Renal pelvis (tissue), 4 donors: ENCODE measurements around the gene PI4K2A. TPM values are rescaled to one million over a fixed set of nuclear protein-coding genes. Genes with fewer than 3 reads are reported as not detected.
A peak's percentile ranks its signal among the peaks of the same experiment; 100 is the strongest.
"Not testable (repeated sequence)": the region's sequence is repeated elsewhere in the genome, so short reads cannot be mapped to it uniquely, and the experiment has no call there.

Source experiments
- DNase-seq: peaks from one replicate; pipeline ENCODE4 v3.0.0-alpha.2; 2013
- polyA plus RNA-seq, 3 donors: library from polyadenylated mRNA; unstranded; fragments of 120-200 nt; gene quantifications; one replicate each; pipeline ENCODE4 v1.2.1, GENCODE V29; 2013; ENCODE audit not compliant: insufficient read length in 3 of 3

PI4K2A gene
- polyA plus RNA-seq, 3 donors: 18.8 to 20.7 (median 20.5) TPM

- DNase-seq: not testable (repeated sequence)
Measured at GRCh38 chr10:97698072-97698655, 57.7 kb downstream of the PI4K2A start.

DNA sequence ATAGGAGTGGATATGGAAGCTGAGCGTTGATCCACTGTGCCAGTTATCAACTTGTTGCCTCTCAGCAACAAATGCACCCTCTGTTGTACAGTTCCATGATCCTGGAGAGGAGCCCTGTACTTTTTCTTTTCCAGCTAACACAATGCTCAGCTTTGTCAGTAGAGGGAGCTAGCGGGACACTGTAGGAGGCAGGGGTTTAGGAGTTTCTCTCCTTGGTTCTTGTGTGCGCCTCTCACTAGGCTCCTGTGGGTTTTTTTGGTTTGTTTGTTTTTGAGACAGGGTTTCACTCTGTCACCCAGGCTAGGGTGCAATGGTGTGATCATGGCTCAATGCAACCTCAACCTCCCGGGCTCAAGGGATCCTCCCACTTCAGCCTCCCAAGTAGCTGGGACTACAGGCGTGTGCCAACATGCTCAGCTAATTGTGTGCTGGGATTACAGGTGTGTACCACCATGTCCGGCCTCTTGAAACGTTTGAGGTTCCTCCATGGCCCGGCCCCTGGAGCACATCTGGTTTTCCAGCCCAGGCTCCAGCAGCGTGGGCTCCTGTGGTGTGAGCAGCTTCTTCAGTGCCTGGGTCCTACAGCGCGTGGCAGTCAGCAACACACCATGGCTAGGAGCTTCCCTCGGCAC lies 61.1 kb downstream of the PI4K2A start:
- DNase-seq: peak; percentile 65

- no peak for DNase-seq
Measured at GRCh38 chr10:97703398-97704067, 63.1 kb downstream of the PI4K2A start.

- no peak for DNase-seq
Measured at GRCh38 chr10:97704341-97704740, 63.9 kb downstream of the PI4K2A start.

- no peak for DNase-seq
Measured at GRCh38 chr10:97705006-97705670, 64.7 kb downstream of the PI4K2A start.

DNA sequence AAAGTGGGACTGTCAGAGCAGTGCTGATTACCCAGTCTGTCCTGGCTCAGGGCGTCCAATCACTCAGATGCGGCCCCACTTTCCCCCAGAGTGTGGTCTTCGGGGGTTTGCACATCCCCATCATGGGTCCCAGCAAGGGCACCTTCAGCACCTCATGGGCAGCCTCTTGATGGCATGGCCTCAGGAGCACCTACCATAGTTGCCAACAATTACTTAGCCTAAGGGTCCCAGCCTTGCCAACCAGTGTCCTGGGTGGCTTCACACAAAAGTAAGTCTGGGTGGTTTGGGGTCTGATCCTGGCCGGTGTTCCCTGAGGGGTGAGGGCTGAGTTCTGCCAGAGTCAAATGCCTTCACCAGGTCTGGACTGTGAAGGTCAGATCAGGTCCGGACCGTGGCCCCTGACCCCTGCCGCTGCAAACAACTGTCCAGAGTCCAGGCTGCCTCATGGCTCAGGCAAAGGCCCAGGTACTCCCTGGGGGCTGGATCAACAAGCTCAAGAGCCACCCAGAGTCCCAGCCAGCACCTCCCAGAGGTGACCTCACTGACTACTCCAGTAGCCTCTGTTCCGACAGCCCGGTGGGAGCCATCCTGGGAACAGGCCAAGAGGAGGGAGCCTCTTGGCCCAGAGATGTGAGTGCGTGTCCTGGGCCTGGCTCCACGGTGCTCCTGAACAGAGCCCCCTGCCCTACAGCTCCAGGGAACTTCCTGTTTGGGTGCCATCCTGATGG lies 66.8 kb downstream of the PI4K2A start:
- DNase-seq: no peak

GRCh38 chr10:97708167-97708566 lies 67.7 kb downstream of the PI4K2A start:
- no peak for DNase-seq

DNA sequence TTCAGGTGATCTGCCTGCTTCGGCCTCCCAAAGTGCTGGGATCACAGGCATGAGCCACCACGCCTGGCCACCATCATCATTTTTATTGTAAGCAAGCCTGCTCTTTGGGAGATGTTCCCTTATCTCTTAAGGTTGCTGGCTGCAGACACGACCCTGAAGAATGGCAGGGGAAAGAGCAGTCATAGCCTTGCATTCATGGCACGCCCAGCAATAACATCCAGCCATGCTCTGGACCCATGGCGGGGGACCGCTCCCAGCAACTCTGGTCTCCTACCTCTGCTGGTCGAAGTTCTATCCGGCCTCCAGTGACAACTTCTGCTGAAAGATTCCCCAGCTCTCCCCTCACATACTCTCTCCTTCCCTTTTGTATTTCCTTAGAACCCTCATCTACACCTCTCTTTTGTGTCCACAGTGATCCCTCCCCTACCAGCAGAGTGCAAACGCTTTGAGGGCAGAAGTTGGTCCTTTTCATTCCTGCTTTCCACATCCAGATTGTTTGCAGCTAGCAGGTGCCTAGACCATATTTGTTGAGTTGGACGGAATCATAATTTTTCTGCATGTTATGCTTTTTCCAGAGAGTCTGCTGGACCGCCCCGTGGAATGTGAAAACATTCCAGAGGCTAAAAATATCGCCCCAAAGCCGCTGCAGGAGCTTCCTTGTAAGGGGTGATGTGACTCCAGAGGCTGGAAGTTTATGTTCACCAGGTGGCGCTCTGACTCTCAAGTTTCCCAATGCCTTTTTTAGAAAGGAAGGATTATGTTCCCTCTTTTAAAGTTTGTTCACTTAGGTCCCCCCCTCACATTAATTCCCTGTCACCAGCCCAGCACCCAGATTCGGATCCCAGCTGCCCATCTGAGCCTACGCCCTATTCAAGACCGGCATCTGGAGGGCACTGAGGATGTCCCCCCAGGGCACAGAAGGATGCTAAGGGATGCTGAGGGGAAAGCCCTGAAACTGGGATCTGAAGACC lies 68.8 kb downstream of the PI4K2A start:
- DNase-seq: peak; percentile 75

GRCh38 chr10:97711640-97712572 lies 71.4 kb downstream of the PI4K2A start:
- no peak for DNase-seq

GRCh38 chr10:97713339-97713825 lies 72.9 kb downstream of the PI4K2A start, which contains the start of gene MARVELD1:
MARVELD1 (plus strand) TSS chr10:97713730; CDS start chr10:97713877, 147 bp downstream.
- peak; percentile 87 for DNase-seq

GRCh38 chr10:97713826-97714400 lies 73.4 kb downstream of the PI4K2A start:
- peak; percentile 66 for DNase-seq

GRCh38 chr10:97714401-97715258 lies 74.2 kb downstream of the PI4K2A start:
- peak; percentile 61 for DNase-seq

- DNase-seq: no peak
Measured at GRCh38 chr10:97715259-97715874, 74.9 kb downstream of the PI4K2A start.

DNA sequence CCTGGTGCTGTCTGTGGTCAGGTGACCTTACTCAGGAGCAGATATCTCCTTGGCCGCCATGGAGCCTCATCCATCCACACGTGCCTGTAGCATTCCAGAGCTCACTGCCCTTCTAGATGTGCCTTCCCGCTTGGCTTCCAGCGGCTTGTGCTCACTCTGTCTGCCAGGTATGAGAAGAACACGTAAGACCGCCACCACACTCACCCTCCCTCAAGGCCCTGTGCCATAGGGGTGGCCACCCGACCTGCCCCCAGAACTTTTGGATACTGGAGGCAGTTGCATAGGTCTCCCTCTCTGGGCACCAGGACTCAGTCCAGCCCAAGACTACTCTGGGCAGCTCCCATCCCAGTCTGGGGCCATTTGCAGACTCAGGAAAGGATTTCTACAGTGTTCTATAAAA lies 77.2 kb downstream of the PI4K2A start:
- no peak for DNase-seq

- DNase-seq: no peak
Measured at GRCh38 chr10:97718178-97718577, 77.7 kb downstream of the PI4K2A start.

DNA sequence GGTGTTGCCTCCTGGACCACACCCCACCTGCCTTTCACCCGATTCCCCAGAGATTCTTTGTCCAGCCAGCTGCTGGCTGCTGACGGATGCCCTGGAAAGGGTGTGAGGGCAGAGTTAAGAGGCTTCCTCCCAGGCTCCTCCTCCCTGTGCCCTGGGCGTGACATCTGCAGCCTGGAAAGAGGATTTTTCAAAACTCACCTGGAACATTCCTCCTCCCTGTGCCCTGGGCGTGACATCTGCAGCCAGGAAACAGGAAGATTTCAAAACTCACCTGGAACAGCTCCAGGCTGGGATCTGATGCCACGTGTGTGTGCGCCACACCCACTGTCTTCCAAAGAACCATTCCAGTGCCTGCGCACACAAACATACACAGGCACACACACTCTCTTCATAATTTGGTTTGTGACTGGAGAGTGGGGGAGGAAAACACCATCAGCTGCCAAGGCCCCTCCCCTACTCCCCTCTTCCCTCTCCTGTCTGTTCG lies 78.2 kb downstream of the PI4K2A start:
- DNase-seq: no peak

DNA sequence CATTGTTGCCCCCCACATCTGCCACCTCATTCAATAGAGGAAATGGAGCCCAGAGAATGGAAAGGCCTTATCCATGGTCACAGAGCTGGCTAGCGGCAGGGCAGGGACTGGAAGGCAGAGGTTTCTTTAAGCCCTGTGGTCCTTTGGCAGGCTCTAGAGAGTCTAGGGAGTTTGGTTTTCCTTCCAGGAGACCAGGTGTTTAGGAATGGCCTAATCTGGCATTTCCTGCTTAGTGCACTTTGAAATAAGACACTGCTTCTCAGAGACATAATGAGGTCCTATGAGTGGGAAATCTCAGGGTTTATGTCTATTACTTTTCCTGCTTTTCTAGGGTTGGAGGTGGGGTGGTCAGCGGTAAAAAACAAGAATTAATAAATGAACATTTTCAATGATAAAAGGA lies 79.1 kb downstream of the PI4K2A start:
- no peak for DNase-seq
